ENCODE data around the gene ELL.

- TF ChIP-seq CTCF (conservative IDR thresholded peaks at IDR 0.05; ENCODE audit: low read depth, low read length) (no peak), EZH2phosphoT487 (IDR thresholded peaks at IDR 0.05; ENCODE audit: borderline replicate concordance, low read length) (no peak), EZH2 (IDR thresholded peaks at IDR 0.05; ENCODE audit: low read length, unreplicated experiment) (no peak)
Measured at GRCh38 chr19:18476507-18477041, 45.3 kb downstream of the ELL start.

Measured in PC-3 (cell line).